ENCODE results near the gene STIP1. TPM values are rescaled to one million over a fixed set of nuclear protein-coding genes. Genes with fewer than 3 reads are reported as not detected.

STIP1 gene
- total RNA-seq, 1 experiment from 2014 or later, result 297 TPM

DNA sequence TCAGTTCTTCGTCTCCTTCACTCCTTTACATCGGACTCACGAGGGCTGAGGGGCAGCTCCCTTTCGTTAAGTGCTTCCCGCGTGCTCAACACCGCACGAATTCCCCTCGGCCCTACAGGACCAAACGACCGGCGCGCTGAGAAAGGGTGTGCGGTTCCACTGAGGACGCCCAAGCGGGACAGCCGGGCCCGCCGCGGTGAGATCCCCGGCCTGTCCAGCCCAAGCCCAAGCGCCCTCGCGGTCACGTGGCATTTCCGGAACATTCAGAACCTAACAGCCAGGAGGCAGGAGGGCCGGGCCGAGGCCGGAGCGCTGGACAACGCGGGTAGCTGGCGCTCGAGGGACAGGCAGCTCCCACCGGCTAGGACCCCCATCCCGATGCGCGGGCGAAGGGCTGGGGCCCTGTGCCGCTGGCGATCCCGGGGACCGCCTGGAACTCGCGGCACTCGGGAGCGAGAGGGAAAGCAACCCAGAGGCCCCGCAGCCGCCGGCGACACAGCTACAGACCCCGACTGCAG lies 737 bp upstream of the STIP1 start:
- Mint-ChIP-seq H3K9me3 (ENCODE audit: unreplicated experiment) (no peaks in the 10 kb centered on the region), H3K36me3 (ENCODE audit: insufficient read depth, unreplicated experiment) (peaks cover 52% of the 10 kb centered on the region), H3K27ac (ENCODE audit: unreplicated experiment) (no peak overlapping the region), H3K4me3 (ENCODE audit: unreplicated experiment) (no peak overlapping the region), H3K4me1 (ENCODE audit: low read depth, unreplicated experiment) (peaks cover 12% of the 10 kb centered on the region), H3K27me3 (ENCODE audit: insufficient read depth, unreplicated experiment) (no peaks in the 10 kb centered on the region)
- ChIA-PET CTCF (interaction anchor here (0.7 to 3.1 kb wide), 17 partner anchors 10 to 829 kb away, joined by 3 to 19 read pairs (median 4); partner anchors contain the start of genes ARL2, ESRRA and MACROD1), POLR2A (interaction anchor here (0.5 to 2.5 kb wide), 20 partner anchors 15 to 1719 kb away, joined by 3 to 33 read pairs (median 4); partner anchors contain the start of genes FKBP2, MACROD1, MARK2 and MTA2)
- Histone ChIP-seq H3K27me3 (replicated peaks; ENCODE audit: control insufficient read depth, insufficient read depth, low read length) (no peaks in the 10 kb centered on the region), H3K4me1 (peaks cover 16% of the 10 kb centered on the region), H3K9me3 (no peaks in the 10 kb centered on the region), H3K36me3 (ENCODE audit: control insufficient read depth, insufficient read depth, low read length) (no peaks in the 10 kb centered on the region; the same call in 1 of the 2 replicates), H3K4me3 (ENCODE audit: low read depth, low read length) (peak overlapping the region; percentile 55)
- TSS peak; percentile 70 for BruUV-seq (replicated peaks)
- peak; percentile 18 to 59 for TF ChIP-seq CTCF (IDR thresholded peaks at IDR 0.05; ENCODE audit: insufficient read depth in 1 of 2, low read depth in 1 of 2, low read length in 1 of 2, severe bottlenecking in 1 of 2, unreplicated experiment in 1 of 2)
- peak in 1 of 2 experiments; percentile 87 for DNase-seq
- intact Hi-C loops (cut with micrococcal nuclease; ENCODE audit: unreplicated experiment), result loop anchor here (1.0 to 5.0 kb wide), 3 partner anchors 20 to 87 kb away; partner anchors contain the start of gene FKBP2

DNA sequence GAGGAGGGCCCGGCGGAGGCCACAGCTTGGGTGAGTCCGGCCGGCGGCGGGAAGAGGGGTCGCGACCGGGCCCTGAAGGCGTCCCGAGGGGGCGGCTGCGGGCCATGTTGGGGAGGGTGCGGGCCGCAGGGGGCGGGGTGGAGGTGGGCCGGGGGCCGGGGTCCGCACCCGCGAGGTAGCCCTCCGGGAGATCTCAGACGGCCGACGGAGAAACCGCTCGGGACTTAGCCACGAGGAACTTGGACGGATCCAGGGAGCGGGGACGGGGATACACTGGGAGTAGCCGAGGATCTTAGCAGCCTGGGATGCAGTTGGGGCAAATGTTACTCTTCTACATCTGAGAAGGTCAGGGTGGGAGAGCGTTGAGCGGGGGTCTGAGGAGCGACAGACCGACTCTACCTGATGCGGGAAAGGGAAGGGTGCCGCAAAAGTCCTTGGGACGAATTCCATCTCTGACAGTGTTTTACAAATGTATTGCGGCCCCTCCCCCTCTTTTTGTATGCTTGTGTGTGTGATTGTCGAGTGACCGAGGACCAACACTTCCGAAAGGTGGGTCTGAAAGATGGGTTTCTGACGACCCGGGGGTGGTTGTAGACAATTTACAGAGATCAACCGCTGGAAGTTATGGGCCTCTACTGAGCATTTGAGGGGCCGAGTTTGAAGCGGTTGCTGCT lies 658 bp downstream of the STIP1 start:
- peaks cover 12% of the 10 kb centered on the region for H3K4me1 Mint-ChIP-seq (ENCODE audit: low read depth, unreplicated experiment)
- DNase-seq, result peak in 1 of 2 experiments; percentile 35
- TF ChIP-seq CTCF (IDR thresholded peaks at IDR 0.05; ENCODE audit: insufficient read depth in 1 of 2, low read depth in 1 of 2, low read length in 1 of 2, severe bottlenecking in 1 of 2, unreplicated experiment in 1 of 2), result no peak
- no peaks in the 10 kb centered on the region for H3K9me3 Mint-ChIP-seq (ENCODE audit: unreplicated experiment)
- no peaks in the 10 kb centered on the region for H3K27me3 Mint-ChIP-seq (ENCODE audit: insufficient read depth, unreplicated experiment)
- intact Hi-C loops (cut with micrococcal nuclease; ENCODE audit: unreplicated experiment), result loop anchor here (5.0 kb wide), 1 partner anchor 86 kb away; no protein-coding TSS in a partner anchor
- no peak overlapping the region for H3K4me3 Mint-ChIP-seq (ENCODE audit: unreplicated experiment)
- CTCF ChIA-PET, result interaction anchor here (1.0 to 3.1 kb wide), 8 partner anchors 14 to 118 kb away, joined by 3 to 19 read pairs (median 4); partner anchors contain the start of genes ESRRA, MACROD1 and PPP1R14B
- BruUV-seq (replicated peaks), result no TSS peak
- POLR2A ChIA-PET, result interaction anchor here (1.2 to 2.5 kb wide), 7 partner anchors 18 to 348 kb away, joined by 4 to 33 read pairs (median 7); partner anchors contain the start of genes FKBP2, MACROD1, MARK2 and NUDT22
- peaks cover 64% of the 10 kb centered on the region for H3K36me3 Mint-ChIP-seq (ENCODE audit: insufficient read depth, unreplicated experiment)
- Histone ChIP-seq H3K4me3 (ENCODE audit: low read depth, low read length) (no peak overlapping the region), H3K27me3 (replicated peaks; ENCODE audit: control insufficient read depth, insufficient read depth, low read length) (no peaks in the 10 kb centered on the region), H3K36me3 (ENCODE audit: control insufficient read depth, insufficient read depth, low read length) (no peaks in the 10 kb centered on the region; the same call in 1 of the 2 replicates), H3K4me1 (peaks cover 11% of the 10 kb centered on the region), H3K9me3 (no peaks in the 10 kb centered on the region)
- H3K27ac Mint-ChIP-seq (ENCODE audit: unreplicated experiment), result no peak overlapping the region

- H3K36me3 ChIP-seq (ENCODE audit: control insufficient read depth, insufficient read depth, low read length), result peaks cover 8% of the 10 kb centered on the region
Measured at GRCh38 chr11:64192434-64192833, 6.5 kb downstream of the STIP1 start.

More at GRCh38 chr11:64192434-64192833, 6.5 kb downstream of the STIP1 start:
- TF ChIP-seq CTCF (IDR thresholded peaks at IDR 0.05; ENCODE audit: insufficient read depth in 1 of 2, low read depth in 1 of 2, low read length in 1 of 2, severe bottlenecking in 1 of 2, unreplicated experiment in 1 of 2), result no peak
- Histone ChIP-seq H3K4me3 (ENCODE audit: low read depth, low read length) (no peak overlapping the region), H3K27me3 (replicated peaks; ENCODE audit: control insufficient read depth, insufficient read depth, low read length) (no peaks in the 10 kb centered on the region), H3K9me3 (no peaks in the 10 kb centered on the region), H3K4me1 (0 out of 2 replicates have a peak, but pooled peaks cover 3% of the 10 kb centered on the region)
- no peak overlapping the region for H3K27ac Mint-ChIP-seq (ENCODE audit: unreplicated experiment)
- no peak for DNase-seq
- no peaks in the 10 kb centered on the region for H3K4me1 Mint-ChIP-seq (ENCODE audit: low read depth, unreplicated experiment)
- H3K9me3 Mint-ChIP-seq (ENCODE audit: unreplicated experiment), result no peaks in the 10 kb centered on the region
- no TSS peak for BruUV-seq (replicated peaks)
- no peak overlapping the region for H3K4me3 Mint-ChIP-seq (ENCODE audit: unreplicated experiment)
- peaks cover 89% of the 10 kb centered on the region for H3K36me3 Mint-ChIP-seq (ENCODE audit: insufficient read depth, unreplicated experiment)
- H3K27me3 Mint-ChIP-seq (ENCODE audit: insufficient read depth, unreplicated experiment), result no peaks in the 10 kb centered on the region
- CTCF ChIA-PET, result no interaction called here
- POLR2A ChIA-PET, result interaction anchor here (0.5 kb wide), 1 partner anchor 11 kb away, joined by 3 read pairs; no protein-coding TSS in a partner anchor
- intact Hi-C loops (cut with micrococcal nuclease; ENCODE audit: unreplicated experiment), result no loop called here

All from Caco-2 (cell line).